Measurements from ENCODE around the gene PCDHA6.
A peak's percentile ranks its signal among the peaks of the same experiment; 100 is the strongest.

DNA sequence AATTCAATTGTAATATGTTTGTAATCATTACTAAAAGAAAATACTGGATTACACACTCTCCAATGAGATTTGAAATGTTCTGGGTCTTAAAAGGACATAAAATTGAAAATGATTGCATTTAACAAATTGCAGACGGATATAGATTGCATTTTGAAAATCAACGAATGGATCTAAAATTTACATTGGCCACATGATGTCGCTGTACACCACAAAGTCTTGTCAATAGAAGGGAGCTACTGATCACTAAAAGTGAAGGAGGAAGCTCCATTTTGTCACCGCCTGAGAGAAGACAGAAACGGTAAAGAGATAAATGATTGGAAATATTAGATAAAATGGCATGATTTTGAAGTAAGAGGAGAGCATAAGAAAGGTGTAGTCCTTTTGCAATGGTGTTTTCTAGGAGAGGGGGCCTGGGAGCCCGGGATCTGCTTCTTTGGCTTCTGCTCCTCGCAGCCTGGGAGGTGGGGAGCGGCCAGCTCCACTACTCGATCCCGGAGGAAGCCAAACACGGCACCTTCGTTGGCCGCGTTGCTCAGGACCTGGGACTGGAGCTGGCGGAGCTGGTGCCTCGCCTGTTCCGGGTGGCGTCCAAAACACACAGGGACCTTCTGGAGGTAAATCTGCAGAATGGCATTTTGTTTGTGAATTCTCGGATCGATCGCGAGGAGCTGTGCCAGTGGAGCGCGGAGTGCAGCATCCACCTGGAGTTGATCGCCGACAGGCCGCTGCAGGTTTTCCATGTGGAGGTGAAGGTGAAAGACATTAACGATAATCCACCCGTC is 41.7 kb upstream of the PCDHA6 start, which contains the start of gene PCDHA1:
- TF ChIP-seq, protein P1, sequence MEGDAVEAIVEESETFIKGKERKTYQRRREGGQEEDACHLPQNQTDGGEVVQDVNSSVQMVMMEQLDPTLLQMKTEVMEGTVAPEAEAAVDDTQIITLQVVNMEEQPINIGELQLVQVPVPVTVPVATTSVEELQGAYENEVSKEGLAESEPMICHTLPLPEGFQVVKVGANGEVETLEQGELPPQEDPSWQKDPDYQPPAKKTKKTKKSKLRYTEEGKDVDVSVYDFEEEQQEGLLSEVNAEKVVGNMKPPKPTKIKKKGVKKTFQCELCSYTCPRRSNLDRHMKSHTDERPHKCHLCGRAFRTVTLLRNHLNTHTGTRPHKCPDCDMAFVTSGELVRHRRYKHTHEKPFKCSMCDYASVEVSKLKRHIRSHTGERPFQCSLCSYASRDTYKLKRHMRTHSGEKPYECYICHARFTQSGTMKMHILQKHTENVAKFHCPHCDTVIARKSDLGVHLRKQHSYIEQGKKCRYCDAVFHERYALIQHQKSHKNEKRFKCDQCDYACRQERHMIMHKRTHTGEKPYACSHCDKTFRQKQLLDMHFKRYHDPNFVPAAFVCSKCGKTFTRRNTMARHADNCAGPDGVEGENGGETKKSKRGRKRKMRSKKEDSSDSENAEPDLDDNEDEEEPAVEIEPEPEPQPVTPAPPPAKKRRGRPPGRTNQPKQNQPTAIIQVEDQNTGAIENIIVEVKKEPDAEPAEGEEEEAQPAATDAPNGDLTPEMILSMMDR (conservative IDR thresholded peaks at IDR 0.05) = 0 out of 2 replicates have a peak, but pooled peaks have one; percentile 26
- TF ChIP-seq EZH2 (IDR thresholded peaks at IDR 0.05; ENCODE audit: low read depth) = no peak
